HCT116 (cell line): ENCODE results near the gene CBX8. TPM values are rescaled to one million over a fixed set of nuclear protein-coding genes. Genes with fewer than 3 reads are reported as not detected.

Experiments used
- ATAC-seq: fragments of 200-7000 bp; cut with Tn5 transposase; 2 replicates; pipeline ENCODE4 v1.9.1; 2020; ENCODE audit warnings: mild to moderate bottlenecking, moderate library complexity
- BruUV-seq: library from RNA; stranded (reverse); fragments of 400-500 nt; replicated peaks from 2 replicates; lab custom pipeline; 2021; lab: Mats Ljungman, UMichigan
- CTCF ChIA-PET: fragments of 300-600 bp; sonication (Branson Sonifier 250); formaldehyde crosslinking; loops from one replicate; lab custom pipeline; 2021; ENCODE audit warnings: antibody characterized with exemption; lab: Charles Lee
- POLR2A ChIA-PET: fragments of 300-600, 350-600 bp; sonication (Branson Sonifier 250); formaldehyde crosslinking; loops from one replicate; lab custom pipeline; 2021; ENCODE audit warnings: antibody characterized with exemption; lab: Charles Lee
- RAD21 ChIA-PET, 2 experiments: fragments of 300-600 bp; sonication (Branson Sonifier 250); formaldehyde crosslinking; loops; one replicate each; lab custom pipeline; 2023; ENCODE audit warnings: low total read pairs in 2 of 2; ENCODE audit not compliant: uncharacterized antibody in 2 of 2, unreplicated experiment in 2 of 2, low non-redundant PET in 1 of 2; lab: Charles Lee
- DNase-seq: peaks from one replicate; pipeline ENCODE4 v3.0.0-alpha.2; 2010; ENCODE audit warnings: low read depth, low spot score
- H2AFZ ChIP-seq: fragments of 200-600 bp; shearing (Covaris generic), sonication (generic); 2 replicates; pipeline ENCODE4 v1.6.1; 2017; ENCODE audit warnings: low read depth, mixed run types, mixed read lengths, antibody characterized with exemption, low read length; ENCODE audit not compliant: poor library complexity, severe bottlenecking
- H3K27ac ChIP-seq: 2 replicates; pipeline ENCODE4 v1.5.1; 2012; ENCODE audit warnings: low read depth, low read length
- H3K27me3 ChIP-seq: fragments of 200-600 bp; sonication (generic); 2 replicates; pipeline ENCODE4 v1.6.1; 2016; ENCODE audit warnings: mixed run types, low read length, mixed read lengths; ENCODE audit not compliant: insufficient read depth
- H3K36me3 ChIP-seq, 2 experiments: fragments of 200-500 bp in 1 of 2; fragments of 200-600 bp in 1 of 2; sonication (Bioruptor generic) in 1 of 2; sonication (generic) in 1 of 2; 2 replicates each; pipeline versions ENCODE4 v1.5.1 to v1.6.1; 2014 to 2016; ENCODE audit warnings: low read length in 2 of 2, inconsistent platforms in 1 of 2, mixed read lengths in 1 of 2, mixed run types in 1 of 2; ENCODE audit not compliant: insufficient read depth in 2 of 2, control insufficient read depth in 1 of 2
- H3K4me1 ChIP-seq, 2 experiments: fragments of 200-600 bp in 1 of 2; sonication (generic) in 1 of 2; 2 replicates each; pipeline versions ENCODE4 v1.5.1 to v1.6.1; 2012 to 2017; ENCODE audit warnings: low read length in 2 of 2, inconsistent platforms in 1 of 2, mild to moderate bottlenecking in 1 of 2, mixed read lengths in 1 of 2, mixed run types in 1 of 2, moderate library complexity in 1 of 2; ENCODE audit not compliant: insufficient read depth in 2 of 2, control insufficient read depth in 1 of 2
- H3K4me2 ChIP-seq: fragments of 200-600 bp; sonication (generic); 2 replicates; pipeline ENCODE4 v1.6.1; 2017; ENCODE audit warnings: mixed run types, low read length, mixed read lengths
- H3K4me3 ChIP-seq, 2 experiments: fragments of 200-600 bp in 1 of 2; sonication (generic) in 1 of 2; replicated peaks in 1 of 2; 2 replicates each; pipeline ENCODE4 v1.5.1; 2011 to 2016; ENCODE audit warnings: low read length in 2 of 2, control low read depth in 1 of 2, low read depth in 1 of 2, mild to moderate bottlenecking in 1 of 2, mixed read lengths in 1 of 2, mixed run types in 1 of 2
- H3K79me2 ChIP-seq: fragments of 200-600 bp; sonication (generic); 2 replicates; pipeline ENCODE4 v1.6.1; 2017; ENCODE audit warnings: mild to moderate bottlenecking, mixed run types, low read length, moderate library complexity, mixed read lengths; ENCODE audit not compliant: insufficient read depth
- H3K9ac ChIP-seq: fragments of 200-600 bp; sonication (generic); 2 replicates; pipeline ENCODE4 v1.6.1; 2016; ENCODE audit warnings: low read length, mixed read lengths
- H3K9me2 ChIP-seq: fragments of 200-600 bp; sonication (generic), shearing (Covaris generic); 2 replicates; pipeline ENCODE4 v1.6.1; 2017; ENCODE audit warnings: mixed run types, mild to moderate bottlenecking, moderate library complexity; ENCODE audit not compliant: insufficient read depth
- H3K9me3 ChIP-seq, 2 experiments: fragments of 200-500 bp in 1 of 2; fragments of 200-600 bp in 1 of 2; sonication (Bioruptor generic) in 1 of 2; sonication (generic) in 1 of 2; 2 replicates each; pipeline ENCODE4 v1.6.1; 2014 to 2017; ENCODE audit warnings: low read length in 2 of 2, mixed read lengths in 2 of 2, inconsistent platforms in 1 of 2, low read depth in 1 of 2, mild to moderate bottlenecking in 1 of 2, mixed run types in 1 of 2, moderate library complexity in 1 of 2; ENCODE audit not compliant: control insufficient read depth in 1 of 2, insufficient read depth in 1 of 2
- H4K20me1 ChIP-seq: fragments of 200-600 bp; sonication (generic), shearing (Covaris generic); 2 replicates; pipeline ENCODE4 v1.6.1; 2017; ENCODE audit warnings: mixed run types, mild to moderate bottlenecking, moderate library complexity; ENCODE audit not compliant: insufficient read depth
- EGR1 ChIP-seq: IDR thresholded peaks from 2 replicates; pipeline ENCODE4 v1.6.1; 2012; ENCODE audit warnings: low read depth
- JUND ChIP-seq: IDR thresholded peaks from 2 replicates; pipeline ENCODE4 v1.6.1; 2012
- SIN3A ChIP-seq: IDR thresholded peaks from 2 replicates; pipeline ENCODE4 v1.6.1; 2012; ENCODE audit warnings: low read depth
- ZNF274 ChIP-seq: fragments of 200-500 bp; sonication (Bioruptor generic); IDR thresholded peaks from 2 replicates; pipeline ENCODE4 v1.6.1; 2014; ENCODE audit warnings: mild to moderate bottlenecking, low read depth, low read length, inconsistent platforms
- intact Hi-C: fragments of 100-400 bp; cut with micrococcal nuclease; formaldehyde crosslinking; loops from 2 replicates; pipeline ENCODE4 v1.10.0; 2022
- total RNA-seq: library from RNA; stranded (reverse); gene quantifications from one replicate; pipeline ENCODE4 v1.2.1, GENCODE V29; 2021; ENCODE audit not compliant: unreplicated experiment
- TF ChIP-seq, protein P1 (sequence below): IDR thresholded peaks from 2 replicates; pipeline ENCODE4 v1.6.1; 2011; ENCODE audit warnings: mild to moderate bottlenecking, low read length, moderate library complexity; ENCODE audit not compliant: insufficient replicate concordance; ENCODE audit errors: extremely low read depth
- TF ChIP-seq, protein P2 (sequence below): IDR thresholded peaks from 2 replicates; pipeline ENCODE4 v1.6.1; 2012; ENCODE audit warnings: low read depth

Gene CBX8
- total RNA-seq, 1 experiment from 2014 or later, result 29.0 TPM

DNA sequence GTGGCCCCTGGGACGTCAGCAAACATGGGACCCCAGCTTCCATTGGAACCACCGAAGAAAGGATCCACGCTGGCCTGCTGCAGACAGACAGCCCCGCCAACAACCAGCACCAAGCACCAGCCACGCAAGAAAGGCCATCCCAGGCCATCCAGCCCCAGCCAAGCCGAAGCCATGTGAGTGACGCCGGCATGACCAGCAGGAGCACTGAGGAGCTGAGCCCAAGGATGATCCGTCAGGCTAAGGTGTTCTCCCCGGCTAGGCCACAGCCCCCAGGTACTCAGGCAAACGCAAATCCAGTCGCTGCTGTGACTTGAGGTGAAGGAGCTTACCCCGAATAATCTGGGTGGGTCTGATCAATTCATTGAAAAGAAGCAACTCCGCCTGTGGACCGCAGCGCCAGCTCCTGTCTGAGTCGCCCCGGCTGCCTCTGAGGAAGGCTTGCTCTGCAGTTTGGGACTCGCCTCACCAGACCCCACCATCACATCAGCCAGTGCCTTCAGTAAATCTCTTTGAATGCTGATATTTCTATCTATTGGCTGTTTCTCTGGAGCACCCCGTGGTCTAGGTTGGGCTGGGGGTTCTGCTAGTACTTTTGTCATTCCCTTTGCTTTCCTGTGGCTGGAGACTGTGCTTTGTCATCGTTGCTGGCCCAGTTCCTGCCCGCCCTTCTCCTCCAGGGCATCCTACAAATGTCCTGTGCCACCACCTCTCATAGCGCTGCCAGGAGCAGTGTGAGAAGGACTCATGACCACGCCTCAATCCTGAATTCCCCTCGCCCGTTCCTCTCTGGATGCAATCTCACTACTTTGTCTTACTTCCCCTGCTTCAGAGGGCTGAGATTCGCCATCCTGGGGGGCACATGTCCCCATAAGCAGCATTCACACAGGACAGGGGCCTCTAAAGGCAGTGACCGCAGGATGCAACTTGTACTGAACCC is 27.0 kb downstream of the CBX8 start:
- H3K9ac ChIP-seq, result no peak overlapping the region
- no peak overlapping the region for H2AFZ ChIP-seq
- ChIA-PET CTCF (no interaction called here), POLR2A (no interaction called here), RAD21 (no interaction called here)
- intact Hi-C loops, result no loop called here
- H3K79me2 ChIP-seq, result no peaks in the 10 kb centered on the region
- H4K20me1 ChIP-seq, result no peaks in the 10 kb centered on the region
- H3K9me2 ChIP-seq, result no peaks in the 10 kb centered on the region
- H3K4me1 ChIP-seq, result peaks cover 0 to 7% of the 10 kb centered on the region in 2 experiments; a peak in 1 of 4 replicates
- no peak overlapping the region for H3K27ac ChIP-seq
- no peaks in the 10 kb centered on the region for H3K36me3 ChIP-seq
- no peak overlapping the region for H3K4me2 ChIP-seq
- ATAC-seq (no peak), DNase-seq (no peak)
- H3K4me3 ChIP-seq, result no peak overlapping the region
- peaks cover 12% of the 10 kb centered on the region; the same call in 1 of the 2 replicates for H3K27me3 ChIP-seq
- BruUV-seq, result no TSS peak
- H3K9me3 ChIP-seq, result no peaks in the 10 kb centered on the region
- TF ChIP-seq EGR1, result no peak
- TF ChIP-seq, protein P1, sequence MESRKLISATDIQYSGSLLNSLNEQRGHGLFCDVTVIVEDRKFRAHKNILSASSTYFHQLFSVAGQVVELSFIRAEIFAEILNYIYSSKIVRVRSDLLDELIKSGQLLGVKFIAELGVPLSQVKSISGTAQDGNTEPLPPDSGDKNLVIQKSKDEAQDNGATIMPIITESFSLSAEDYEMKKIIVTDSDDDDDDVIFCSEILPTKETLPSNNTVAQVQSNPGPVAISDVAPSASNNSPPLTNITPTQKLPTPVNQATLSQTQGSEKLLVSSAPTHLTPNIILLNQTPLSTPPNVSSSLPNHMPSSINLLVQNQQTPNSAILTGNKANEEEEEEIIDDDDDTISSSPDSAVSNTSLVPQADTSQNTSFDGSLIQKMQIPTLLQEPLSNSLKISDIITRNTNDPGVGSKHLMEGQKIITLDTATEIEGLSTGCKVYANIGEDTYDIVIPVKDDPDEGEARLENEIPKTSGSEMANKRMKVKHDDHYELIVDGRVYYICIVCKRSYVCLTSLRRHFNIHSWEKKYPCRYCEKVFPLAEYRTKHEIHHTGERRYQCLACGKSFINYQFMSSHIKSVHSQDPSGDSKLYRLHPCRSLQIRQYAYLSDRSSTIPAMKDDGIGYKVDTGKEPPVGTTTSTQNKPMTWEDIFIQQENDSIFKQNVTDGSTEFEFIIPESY, result no peak
- TF ChIP-seq JUND, result no peak
- TF ChIP-seq, protein P2, sequence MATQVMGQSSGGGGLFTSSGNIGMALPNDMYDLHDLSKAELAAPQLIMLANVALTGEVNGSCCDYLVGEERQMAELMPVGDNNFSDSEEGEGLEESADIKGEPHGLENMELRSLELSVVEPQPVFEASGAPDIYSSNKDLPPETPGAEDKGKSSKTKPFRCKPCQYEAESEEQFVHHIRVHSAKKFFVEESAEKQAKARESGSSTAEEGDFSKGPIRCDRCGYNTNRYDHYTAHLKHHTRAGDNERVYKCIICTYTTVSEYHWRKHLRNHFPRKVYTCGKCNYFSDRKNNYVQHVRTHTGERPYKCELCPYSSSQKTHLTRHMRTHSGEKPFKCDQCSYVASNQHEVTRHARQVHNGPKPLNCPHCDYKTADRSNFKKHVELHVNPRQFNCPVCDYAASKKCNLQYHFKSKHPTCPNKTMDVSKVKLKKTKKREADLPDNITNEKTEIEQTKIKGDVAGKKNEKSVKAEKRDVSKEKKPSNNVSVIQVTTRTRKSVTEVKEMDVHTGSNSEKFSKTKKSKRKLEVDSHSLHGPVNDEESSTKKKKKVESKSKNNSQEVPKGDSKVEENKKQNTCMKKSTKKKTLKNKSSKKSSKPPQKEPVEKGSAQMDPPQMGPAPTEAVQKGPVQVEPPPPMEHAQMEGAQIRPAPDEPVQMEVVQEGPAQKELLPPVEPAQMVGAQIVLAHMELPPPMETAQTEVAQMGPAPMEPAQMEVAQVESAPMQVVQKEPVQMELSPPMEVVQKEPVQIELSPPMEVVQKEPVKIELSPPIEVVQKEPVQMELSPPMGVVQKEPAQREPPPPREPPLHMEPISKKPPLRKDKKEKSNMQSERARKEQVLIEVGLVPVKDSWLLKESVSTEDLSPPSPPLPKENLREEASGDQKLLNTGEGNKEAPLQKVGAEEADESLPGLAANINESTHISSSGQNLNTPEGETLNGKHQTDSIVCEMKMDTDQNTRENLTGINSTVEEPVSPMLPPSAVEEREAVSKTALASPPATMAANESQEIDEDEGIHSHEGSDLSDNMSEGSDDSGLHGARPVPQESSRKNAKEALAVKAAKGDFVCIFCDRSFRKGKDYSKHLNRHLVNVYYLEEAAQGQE, result no peak
- TF ChIP-seq SIN3A, result no peak
- TF ChIP-seq ZNF274, result no peak
- TF ChIP-seq, all 23 proteins: peak for 0
